ENCODE data around the gene CYLD.

The CYLD gene

GRCh38 chr16:50812876-50813466 is 71.1 kb downstream of the CYLD start:
- Mint-ChIP-seq H3K4me1 (peaks cover 8% of the 10 kb centered on the region), H3K27me3 (ENCODE audit: low read depth) (peaks cover 14% of the 10 kb centered on the region), H3K9me3 (no peaks in the 10 kb centered on the region), H3K4me3 (no peak overlapping the region), H3K36me3 (ENCODE audit: low read depth) (no peaks in the 10 kb centered on the region), H3K27ac (no peak overlapping the region)
- TF ChIP-seq CTCF (IDR thresholded peaks at IDR 0.05; ENCODE audit: unreplicated experiment in 3 of 3), result no peak

- peaks cover 23% of the 10 kb centered on the region for H3K27me3 Mint-ChIP-seq (ENCODE audit: low read depth)
- H3K9me3 Mint-ChIP-seq, result no peaks in the 10 kb centered on the region
- TF ChIP-seq CTCF (IDR thresholded peaks at IDR 0.05; ENCODE audit: unreplicated experiment in 3 of 3), result no peak
- no peaks in the 10 kb centered on the region for H3K36me3 Mint-ChIP-seq (ENCODE audit: low read depth)
- H3K27ac Mint-ChIP-seq, result no peak overlapping the region
- no peak overlapping the region for H3K4me3 Mint-ChIP-seq
- peaks cover 5% of the 10 kb centered on the region for H3K4me1 Mint-ChIP-seq
These were observed 72.2 kb downstream of the CYLD start for GRCh38 chr16:50814052-50814451.

GRCh38 chr16:50814541-50814940 is 72.7 kb downstream of the CYLD start:
- Mint-ChIP-seq H3K27ac (no peak overlapping the region), H3K36me3 (ENCODE audit: low read depth) (no peaks in the 10 kb centered on the region), H3K4me1 (no peaks in the 10 kb centered on the region), H3K9me3 (no peaks in the 10 kb centered on the region), H3K27me3 (ENCODE audit: low read depth) (peaks cover 23% of the 10 kb centered on the region), H3K4me3 (no peak overlapping the region)
- TF ChIP-seq CTCF (IDR thresholded peaks at IDR 0.05; ENCODE audit: unreplicated experiment in 3 of 3), result no peak

DNA sequence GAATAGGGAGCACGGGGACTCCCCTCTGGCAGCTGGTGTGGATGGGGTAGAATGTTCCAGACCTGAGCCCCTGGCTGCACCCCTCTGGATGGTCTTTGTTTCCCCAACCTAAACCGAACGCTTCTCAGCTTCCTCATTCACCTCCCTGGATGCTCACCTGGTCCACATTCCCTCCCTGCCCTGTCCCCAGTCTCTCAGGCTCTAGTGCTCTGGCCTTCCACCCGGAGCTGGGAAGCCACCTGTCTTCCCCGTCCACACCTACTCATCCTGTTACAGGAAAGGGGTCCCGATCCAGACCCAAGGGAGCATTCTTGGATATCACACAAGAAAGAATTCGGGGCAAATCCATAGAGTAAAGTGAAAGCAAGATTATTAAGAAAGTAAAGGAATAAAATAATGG is 73.5 kb downstream of the CYLD start:
- Mint-ChIP-seq H3K27me3 (ENCODE audit: low read depth) (peaks cover 23% of the 10 kb centered on the region), H3K4me3 (no peak overlapping the region), H3K27ac (no peak overlapping the region), H3K9me3 (no peaks in the 10 kb centered on the region), H3K36me3 (ENCODE audit: low read depth) (no peaks in the 10 kb centered on the region), H3K4me1 (no peaks in the 10 kb centered on the region)
- TF ChIP-seq CTCF (IDR thresholded peaks at IDR 0.05; ENCODE audit: unreplicated experiment in 3 of 3), result no peak

DNA sequence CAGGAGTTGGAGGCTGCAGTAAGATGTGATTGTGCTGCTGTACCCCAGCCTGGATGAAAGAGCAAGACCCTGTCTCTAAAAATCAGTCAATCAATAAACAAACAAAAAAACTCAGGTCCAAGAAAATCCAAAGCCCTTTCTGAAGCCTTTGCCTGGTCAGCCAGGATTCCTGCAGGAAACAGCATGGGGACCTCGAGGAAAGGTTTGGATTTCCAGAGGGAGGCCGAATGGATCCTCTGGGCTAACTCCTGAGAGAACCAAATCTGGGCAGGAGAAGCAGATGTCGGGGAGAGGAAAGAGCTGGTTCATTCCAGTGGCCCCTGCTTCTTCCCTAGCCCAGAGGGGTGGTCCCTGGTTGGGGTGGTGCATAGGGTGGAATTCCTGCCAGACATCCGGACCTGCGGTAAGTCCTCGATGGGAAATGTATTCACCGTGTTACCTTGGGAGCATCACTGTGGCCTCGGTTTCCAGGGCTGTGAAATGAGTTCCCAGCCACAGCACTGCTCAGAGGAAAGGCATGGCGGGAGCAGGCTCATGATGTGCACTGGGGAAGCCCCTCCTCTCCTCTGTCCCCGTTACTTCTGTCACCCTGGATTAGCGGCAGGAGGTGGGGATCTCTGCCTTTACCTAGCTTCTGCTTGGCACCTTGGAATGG is 75.1 kb downstream of the CYLD start:
- H3K27me3 Mint-ChIP-seq (ENCODE audit: low read depth), result peaks cover 19% of the 10 kb centered on the region
- peaks cover 3% of the 10 kb centered on the region for H3K9me3 Mint-ChIP-seq
- no peak overlapping the region for H3K27ac Mint-ChIP-seq

More for the DNA sequence above, 75.1 kb downstream of the CYLD start:
- TF ChIP-seq CTCF (IDR thresholded peaks at IDR 0.05; ENCODE audit: unreplicated experiment in 3 of 3), result no peak
- Mint-ChIP-seq H3K4me3 (no peak overlapping the region), H3K4me1 (no peaks in the 10 kb centered on the region), H3K36me3 (ENCODE audit: low read depth) (no peaks in the 10 kb centered on the region)
